CD4-positive, alpha-beta T cell treated with Interleukin-6 for 4 hours (primary cell): ENCODE measurements around the gene ECE1.

Experiments
- DNase-seq: peaks from one replicate; pipeline ENCODE4 v3.0.0-alpha.2; 2020; ENCODE audit warnings: mixed read lengths

Gene ECE1

GRCh38 chr1:21289700-21290545 lies at the start of gene ECE1:
TSS of gene ECE1 (minus strand) at chr1:21290463. CDS start at chr1:21290414, 49 bp downstream.
- DNase-seq, result peak; percentile 77

- no peak for DNase-seq
Measured at GRCh38 chr1:21339356-21340229, 49.3 kb upstream of the ECE1 start.

- no peak for DNase-seq
Measured at GRCh38 chr1:21338573-21339355, 48.5 kb upstream of the ECE1 start.

- DNase-seq, result no peak
Measured at GRCh38 chr1:21337928-21338572, 47.8 kb upstream of the ECE1 start.

GRCh38 chr1:21337454-21337927 lies 47.2 kb upstream of the ECE1 start:
- no peak for DNase-seq

- DNase-seq, result no peak
Measured at GRCh38 chr1:21337010-21337437, 46.8 kb upstream of the ECE1 start.

- peak; percentile 24 for DNase-seq
Measured at GRCh38 chr1:21335750-21336224, 45.5 kb upstream of the ECE1 start.

- no peak for DNase-seq
Measured at GRCh38 chr1:21335088-21335691, 44.9 kb upstream of the ECE1 start.

GRCh38 chr1:21334214-21335087 lies 44.2 kb upstream of the ECE1 start:
- peak; percentile 80 for DNase-seq

GRCh38 chr1:21333824-21334213 lies 43.6 kb upstream of the ECE1 start:
- no peak for DNase-seq

- DNase-seq, result no peak
Measured at GRCh38 chr1:21332554-21333311, 42.5 kb upstream of the ECE1 start.

- no peak for DNase-seq
Measured at GRCh38 chr1:21331752-21332478, 41.7 kb upstream of the ECE1 start.

- no peak for DNase-seq
Measured at GRCh38 chr1:21330544-21330943, 40.3 kb upstream of the ECE1 start.

GRCh38 chr1:21329209-21329844 lies 39.1 kb upstream of the ECE1 start:
- peak; percentile 65 for DNase-seq

GRCh38 chr1:21327566-21328323 lies 37.5 kb upstream of the ECE1 start:
- no peak for DNase-seq

GRCh38 chr1:21326861-21327344 lies 36.6 kb upstream of the ECE1 start:
- no peak for DNase-seq

GRCh38 chr1:21325731-21326387 lies 35.6 kb upstream of the ECE1 start:
- no peak for DNase-seq
